Heart left ventricle (tissue), 13 donors: ENCODE measurements around the gene FCHSD2.

Source experiments
- POLR2A ChIP-seq, 2 donors: fragments of 450-650 bp; IDR thresholded peaks; one replicate each; pipeline ENCODE4 v1.6.1; 2017; ENCODE audit warnings: antibody characterized with exemption in 2 of 2, mild to moderate bottlenecking in 2 of 2, moderate library complexity in 2 of 2
- TF ChIP-seq, protein P1 (sequence below), 12 donors: fragments of 200-600 bp; sonication (generic) in 4 of 12; IDR thresholded peaks; one replicate each; pipeline versions ENCODE4 v1.5.0 to v1.8.0; 2018 to 2022; ENCODE audit warnings: antibody characterized with exemption in 12 of 12, mild to moderate bottlenecking in 5 of 12
- donor health status: ischemic (EF 13 %, LVEDD 7.1; RV severe dilation, severe dysfunction).
- donor health status: DM: no; HTN: yes; CAD: no.
- donor health status: DM: no; HTN: no; CAD: no.
- donor health status: ischemic (EF 25% LVEDD 6.9; RV normal size, moderate dysfunction).
- donor health status: ischemic (EF 25% LVEDD 5.7; RV mildly dilated, moderate dysfunction).
- donor health status: ischemic (EF 35%, LVEDD 5.7; RV mildly dilated, moderate dysfunction).
- donor health status: nonischemic (EF 11% LVEDD 7.7; RV severe dilation, severe dysfunction).
- donor health status: DM: yes; HTN: yes; CAD: no.
- donor health status: PGD.
- donor health status: ischemic (EF 29% LVEDD 5.4; RV normal size, mild dysfunction).
- donor health status: nonischemic (EF 23%, LVEDD 6.1; RV moderate dilation, normal function).

DNA sequence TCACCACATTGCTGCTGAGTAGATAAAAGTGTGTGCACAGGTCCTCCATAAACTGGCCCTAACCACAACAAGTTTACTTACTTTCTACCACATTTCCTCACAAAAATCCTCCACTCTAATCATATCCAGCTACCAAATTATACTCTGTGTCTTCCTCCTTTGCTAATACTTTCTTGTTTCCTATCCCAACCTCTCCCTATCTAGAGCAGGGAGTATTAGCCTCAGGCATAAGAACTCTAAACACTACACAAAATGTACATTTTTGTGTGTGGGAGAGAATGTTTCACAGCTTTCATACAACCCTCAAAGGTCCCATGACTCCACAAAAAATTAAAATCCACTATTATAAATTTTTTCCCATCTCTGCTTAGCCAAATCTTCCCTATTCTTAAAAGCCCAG lies 255.5 kb downstream of the FCHSD2 start:
- TF ChIP-seq, protein P1, sequence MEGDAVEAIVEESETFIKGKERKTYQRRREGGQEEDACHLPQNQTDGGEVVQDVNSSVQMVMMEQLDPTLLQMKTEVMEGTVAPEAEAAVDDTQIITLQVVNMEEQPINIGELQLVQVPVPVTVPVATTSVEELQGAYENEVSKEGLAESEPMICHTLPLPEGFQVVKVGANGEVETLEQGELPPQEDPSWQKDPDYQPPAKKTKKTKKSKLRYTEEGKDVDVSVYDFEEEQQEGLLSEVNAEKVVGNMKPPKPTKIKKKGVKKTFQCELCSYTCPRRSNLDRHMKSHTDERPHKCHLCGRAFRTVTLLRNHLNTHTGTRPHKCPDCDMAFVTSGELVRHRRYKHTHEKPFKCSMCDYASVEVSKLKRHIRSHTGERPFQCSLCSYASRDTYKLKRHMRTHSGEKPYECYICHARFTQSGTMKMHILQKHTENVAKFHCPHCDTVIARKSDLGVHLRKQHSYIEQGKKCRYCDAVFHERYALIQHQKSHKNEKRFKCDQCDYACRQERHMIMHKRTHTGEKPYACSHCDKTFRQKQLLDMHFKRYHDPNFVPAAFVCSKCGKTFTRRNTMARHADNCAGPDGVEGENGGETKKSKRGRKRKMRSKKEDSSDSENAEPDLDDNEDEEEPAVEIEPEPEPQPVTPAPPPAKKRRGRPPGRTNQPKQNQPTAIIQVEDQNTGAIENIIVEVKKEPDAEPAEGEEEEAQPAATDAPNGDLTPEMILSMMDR (IDR thresholded peaks at IDR 0.05) = no peak
- no peak for TF ChIP-seq POLR2A (IDR thresholded peaks at IDR 0.05)
